ENCODE measurements around the gene LZTS3. TPM values are rescaled to one million over a fixed set of nuclear protein-coding genes. Genes with fewer than 3 reads are reported as not detected.
"Not testable (repeated sequence)": the region's sequence is repeated elsewhere in the genome, so short reads cannot be mapped to it uniquely, and the experiment has no call there.

LZTS3 gene
- polyA plus RNA-seq, 3 donors from 2014 or later, result not detected

- no peaks in the 10 kb centered on the region for H3K36me3 Mint-ChIP-seq
- H3K4me1 Mint-ChIP-seq, result no peaks in the 10 kb centered on the region
- no peaks in the 10 kb centered on the region for H3K27me3 Mint-ChIP-seq (ENCODE audit: low read depth in 3 of 3)
- H3K4me3 Mint-ChIP-seq, result no peak overlapping the region
- no peaks in the 10 kb centered on the region for H3K9me3 Mint-ChIP-seq
- DNase-seq, result no peak
- peak overlapping the region in 1 of 6 donors; percentile 26 for H3K27ac Mint-ChIP-seq
Observed at GRCh38 chr20:3183896-3184612, 10.7 kb upstream of the LZTS3 start.

GRCh38 chr20:3182429-3182828 is 9.1 kb upstream of the LZTS3 start:
- DNase-seq; H3K36me3 Mint-ChIP-seq; H3K4me3 Mint-ChIP-seq; H3K27me3 Mint-ChIP-seq (ENCODE audit: low read depth in 3 of 3); H3K27ac Mint-ChIP-seq; H3K9me3 Mint-ChIP-seq; H3K4me1 Mint-ChIP-seq: not testable (repeated sequence)

DNA sequence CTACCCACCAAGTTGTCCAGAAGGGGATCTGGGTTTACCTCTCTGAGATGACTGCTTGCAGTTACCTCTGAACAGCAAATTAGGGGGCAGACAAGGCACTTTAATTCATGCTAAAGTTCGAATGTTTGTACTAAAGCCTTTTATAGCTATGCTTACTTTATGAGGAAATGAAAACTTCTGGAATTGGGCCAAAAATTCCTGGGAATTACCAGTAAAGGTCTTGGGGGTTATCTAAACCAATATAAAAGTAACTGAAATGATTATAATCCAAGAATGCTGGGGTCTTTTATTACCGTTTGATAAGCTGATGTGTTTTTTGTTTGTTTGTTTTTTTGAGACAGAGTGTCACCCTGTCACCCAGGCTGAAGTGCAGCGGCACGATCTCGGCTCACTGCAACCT is 7.9 kb upstream of the LZTS3 start:
- H3K4me3 Mint-ChIP-seq, result no peak overlapping the region
- H3K4me1 Mint-ChIP-seq, result no peaks in the 10 kb centered on the region
- H3K27ac Mint-ChIP-seq, result no peak overlapping the region
- no peaks in the 10 kb centered on the region for H3K36me3 Mint-ChIP-seq
- peaks cover 0 to 4% (median 2%) of the 10 kb centered on the region in 3 donors for H3K27me3 Mint-ChIP-seq (ENCODE audit: low read depth in 3 of 3)
- no peaks in the 10 kb centered on the region for H3K9me3 Mint-ChIP-seq
- no peak for DNase-seq

DNA sequence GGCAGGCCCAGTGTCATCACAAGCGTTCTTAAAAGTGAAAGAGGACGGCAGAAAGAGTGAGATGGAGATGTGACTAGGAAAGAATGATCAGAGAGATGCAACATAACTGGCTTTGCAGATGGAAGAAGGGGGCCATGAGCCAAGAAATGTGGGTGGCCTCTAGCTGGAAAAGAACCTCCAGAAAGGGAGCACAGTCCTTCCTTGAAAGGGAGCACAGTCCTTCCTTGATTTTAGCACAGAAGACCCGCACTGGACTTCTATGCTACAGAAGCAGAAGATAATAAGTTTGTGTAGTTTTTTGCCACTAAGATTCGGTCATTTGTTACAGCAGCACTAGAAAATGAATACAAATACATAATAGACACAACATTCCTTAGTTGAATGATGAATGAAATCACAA is 7.0 kb upstream of the LZTS3 start:
- H3K27ac Mint-ChIP-seq, result no peak overlapping the region
- H3K9me3 Mint-ChIP-seq, result no peaks in the 10 kb centered on the region
- H3K4me1 Mint-ChIP-seq, result no peaks in the 10 kb centered on the region
- no peaks in the 10 kb centered on the region for H3K36me3 Mint-ChIP-seq
- no peak overlapping the region for H3K4me3 Mint-ChIP-seq
- no peak for DNase-seq
- peaks cover 2 to 8% (median 2%) of the 10 kb centered on the region in 3 donors for H3K27me3 Mint-ChIP-seq (ENCODE audit: low read depth in 3 of 3)

DNA sequence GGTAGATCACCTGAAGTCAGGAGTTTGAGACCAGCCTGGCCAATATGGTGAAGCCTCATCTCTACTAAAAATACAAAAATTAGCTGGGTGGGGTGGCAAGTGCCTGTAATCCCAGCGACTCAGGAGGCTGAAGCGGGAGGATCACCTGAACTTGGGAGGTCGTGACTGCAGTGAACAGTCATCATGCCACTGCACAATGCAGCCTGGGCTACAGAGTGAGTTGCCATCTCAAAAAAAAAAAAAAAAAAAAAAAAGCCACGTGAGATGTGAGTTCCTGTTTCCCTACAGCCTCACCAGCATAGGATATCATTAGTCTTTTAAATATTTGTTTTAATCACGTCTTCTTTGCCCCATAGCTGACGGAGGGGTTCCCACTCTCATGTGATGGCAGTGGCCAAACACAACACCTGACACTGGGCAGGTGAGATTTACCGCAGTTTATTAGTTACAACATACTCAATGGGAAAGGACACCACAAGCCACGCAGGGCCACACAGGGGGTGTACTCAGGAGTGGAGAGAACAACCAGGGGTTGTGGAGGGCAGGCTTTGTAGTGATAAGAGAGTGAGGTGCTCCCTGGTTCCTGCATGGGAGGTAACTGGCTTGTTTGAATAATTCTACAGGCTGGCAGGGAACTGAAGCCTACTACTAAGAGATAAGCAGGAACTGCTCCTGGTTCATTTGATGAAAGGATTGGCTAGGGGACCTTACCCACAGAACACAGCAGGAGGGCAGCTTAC is 4.6 kb upstream of the LZTS3 start:
- DNase-seq, result no peak
- Mint-ChIP-seq H3K4me1 (peaks cover 11 to 14% of the 10 kb centered on the region in 2 donors), H3K27me3 (ENCODE audit: low read depth in 3 of 3) (peaks cover 7 to 17% (median 8%) of the 10 kb centered on the region in 3 donors), H3K4me3 (no peak overlapping the region), H3K36me3 (no peaks in the 10 kb centered on the region), H3K27ac (no peak overlapping the region), H3K9me3 (no peaks in the 10 kb centered on the region)

DNA sequence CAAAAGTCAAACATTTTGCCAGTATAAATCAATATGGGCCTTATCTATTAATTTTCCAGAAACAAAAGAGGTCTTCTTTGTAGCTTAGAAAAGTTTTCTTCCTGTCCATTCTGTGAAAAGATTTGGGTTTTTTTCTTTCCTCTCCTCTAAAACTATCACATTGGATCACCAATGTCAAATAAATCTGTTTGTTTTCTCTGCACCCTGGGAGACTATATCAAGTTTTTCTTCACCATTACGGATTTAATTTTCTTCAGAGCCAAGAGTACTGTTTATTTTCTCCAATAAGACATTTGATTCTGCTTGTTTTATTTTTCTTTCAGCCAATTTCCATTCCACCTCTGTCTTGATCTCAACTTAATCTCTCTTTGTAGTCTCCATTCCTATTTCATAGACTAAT is 1.9 kb upstream of the LZTS3 start:
- H3K27me3 Mint-ChIP-seq (ENCODE audit: low read depth in 3 of 3), result peaks cover 17 to 21% (median 18%) of the 10 kb centered on the region in 3 donors
- H3K27ac Mint-ChIP-seq, result no peak overlapping the region
- H3K4me1 Mint-ChIP-seq, result peaks cover 11 to 17% of the 10 kb centered on the region in 2 donors
- DNase-seq, result no peak
- no peaks in the 10 kb centered on the region for H3K9me3 Mint-ChIP-seq
- H3K36me3 Mint-ChIP-seq, result no peaks in the 10 kb centered on the region
- H3K4me3 Mint-ChIP-seq, result peak overlapping the region in 3 of 5 donors; percentile 6 to 81 (median 60)

- no peaks in the 10 kb centered on the region for H3K9me3 Mint-ChIP-seq
- no peaks in the 10 kb centered on the region for H3K36me3 Mint-ChIP-seq
- peaks cover 11 to 17% of the 10 kb centered on the region in 2 donors for H3K4me1 Mint-ChIP-seq
- peak overlapping the region; percentile 71 to 85 (median 81) for H3K4me3 Mint-ChIP-seq
- peaks cover 19 to 21% (median 21%) of the 10 kb centered on the region in 3 donors for H3K27me3 Mint-ChIP-seq (ENCODE audit: low read depth in 3 of 3)
- DNase-seq, result peak in 1 of 3 donors; percentile 8
- H3K27ac Mint-ChIP-seq, result peak overlapping the region in 1 of 6 donors; percentile 21
Observed at GRCh38 chr20:3174442-3175261, 1.3 kb upstream of the LZTS3 start.

GRCh38 chr20:3173610-3174441 is 477 bp upstream of the LZTS3 start:
- peaks cover 11 to 17% of the 10 kb centered on the region in 2 donors for H3K4me1 Mint-ChIP-seq
- H3K9me3 Mint-ChIP-seq, result no peaks in the 10 kb centered on the region
- peaks cover 0 to 5% (median 0%) of the 10 kb centered on the region in 3 donors for H3K36me3 Mint-ChIP-seq
- H3K27ac Mint-ChIP-seq, result peak overlapping the region in 1 of 6 donors; percentile 21
- peak overlapping the region; percentile 71 to 85 (median 81) for H3K4me3 Mint-ChIP-seq
- DNase-seq, result peak; percentile 82 to 86 (median 83)
- peaks cover 19 to 24% (median 21%) of the 10 kb centered on the region in 3 donors for H3K27me3 Mint-ChIP-seq (ENCODE audit: low read depth in 3 of 3)

DNA sequence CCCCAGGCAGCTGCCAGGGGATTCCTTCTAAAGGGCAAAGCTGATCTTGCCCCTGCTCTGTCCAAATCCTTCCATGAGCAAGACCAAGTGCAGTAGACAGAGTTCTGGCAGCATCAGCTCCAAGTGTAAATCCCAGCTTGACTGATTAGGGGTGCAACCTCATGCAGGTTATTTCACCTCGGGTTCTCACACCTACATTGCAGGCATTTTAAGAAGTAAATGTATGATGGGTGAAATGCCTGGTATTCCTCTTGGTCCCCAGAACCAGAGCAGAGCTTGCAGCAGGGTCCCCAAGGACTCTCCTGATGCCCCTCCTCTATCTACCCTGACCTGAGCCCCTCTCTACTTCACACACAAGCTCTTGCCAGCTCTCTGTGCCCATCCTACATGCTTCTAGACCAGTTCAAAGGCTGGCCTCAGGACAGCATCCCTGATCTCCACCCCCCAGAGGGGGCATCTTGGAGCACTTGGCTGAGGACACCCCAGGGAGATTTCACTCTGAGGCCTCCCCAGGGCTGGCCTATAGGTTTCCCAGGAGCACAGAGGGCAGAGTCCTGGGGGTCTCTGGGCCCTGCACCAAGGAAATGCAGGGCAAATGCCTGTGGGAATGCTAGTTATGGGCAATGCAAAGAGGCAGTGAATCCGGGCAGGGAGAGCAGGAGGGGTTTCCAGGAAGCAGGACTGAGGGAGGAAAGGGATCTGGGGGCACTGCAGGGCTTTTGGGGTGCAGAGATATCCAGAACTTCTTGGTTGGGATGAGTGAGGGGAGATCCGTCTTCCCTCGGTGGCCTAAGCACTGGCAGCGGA is 1.0 kb downstream of the LZTS3 start:
- Mint-ChIP-seq H3K4me3 (peak overlapping the region; percentile 74 to 87 (median 83)), H3K27ac (peak overlapping the region in 4 of 6 donors; percentile 32 to 87 (median 53)), H3K4me1 (peaks cover 11 to 17% of the 10 kb centered on the region in 2 donors), H3K27me3 (ENCODE audit: low read depth in 3 of 3) (peaks cover 18 to 25% (median 22%) of the 10 kb centered on the region in 3 donors), H3K36me3 (peaks cover 0 to 5% (median 0%) of the 10 kb centered on the region in 3 donors), H3K9me3 (no peaks in the 10 kb centered on the region)
- DNase-seq, result no peak

- DNase-seq, result no peak
- peak overlapping the region; percentile 74 to 87 (median 83) for H3K4me3 Mint-ChIP-seq
- H3K27ac Mint-ChIP-seq, result peak overlapping the region in 1 of 6 donors; percentile 66
- H3K27me3 Mint-ChIP-seq (ENCODE audit: low read depth in 3 of 3), result peaks cover 19 to 25% (median 22%) of the 10 kb centered on the region in 3 donors
- H3K36me3 Mint-ChIP-seq, result peaks cover 0 to 5% (median 0%) of the 10 kb centered on the region in 3 donors
- H3K4me1 Mint-ChIP-seq, result peaks cover 11 to 17% of the 10 kb centered on the region in 2 donors
- H3K9me3 Mint-ChIP-seq, result no peaks in the 10 kb centered on the region
Observed at GRCh38 chr20:3171391-3172125, 1.8 kb downstream of the LZTS3 start.

DNA sequence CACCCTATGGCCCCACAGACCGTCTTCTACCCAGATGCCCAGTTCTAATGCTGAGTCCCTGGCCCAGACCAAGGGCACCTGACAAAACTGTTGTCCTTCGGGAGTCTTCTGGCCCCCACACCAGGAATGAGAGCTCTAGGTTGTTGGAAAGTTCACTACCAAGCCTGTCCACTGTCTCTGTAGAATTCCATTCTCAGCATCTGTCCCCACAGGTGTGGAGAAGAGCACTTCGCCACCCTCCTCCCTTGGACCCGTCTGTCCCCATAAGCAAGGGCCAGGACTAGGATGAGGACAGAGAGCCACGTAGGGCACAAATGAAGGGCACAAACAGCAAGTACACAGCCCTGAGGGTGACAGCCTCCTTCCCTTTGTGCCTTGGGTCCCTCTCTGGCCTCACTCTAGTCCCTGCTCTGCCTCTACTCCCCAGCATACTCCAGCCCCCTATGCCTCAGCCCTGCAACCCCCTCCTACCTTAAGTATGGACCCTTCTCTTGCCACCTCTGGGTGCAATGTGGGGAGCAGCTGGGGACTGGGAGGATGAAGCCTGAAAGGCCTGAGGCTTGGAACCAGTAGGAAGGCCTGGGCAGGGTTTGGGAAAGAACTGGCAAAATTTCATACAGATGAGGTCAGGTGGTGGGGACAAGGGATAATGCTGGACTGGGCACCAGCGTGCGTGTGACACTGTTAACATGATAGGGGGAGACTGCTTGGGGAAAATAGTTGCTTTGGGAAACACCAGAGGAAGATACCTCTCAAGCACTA is 4.3 kb downstream of the LZTS3 start:
- H3K4me3 Mint-ChIP-seq, result no peak overlapping the region
- no peak for DNase-seq
- H3K4me1 Mint-ChIP-seq, result peaks cover 0 to 8% of the 10 kb centered on the region in 2 donors
- peaks cover 14 to 19% (median 18%) of the 10 kb centered on the region in 3 donors for H3K27me3 Mint-ChIP-seq (ENCODE audit: low read depth in 3 of 3)
- peaks cover 0 to 5% (median 0%) of the 10 kb centered on the region in 3 donors for H3K36me3 Mint-ChIP-seq
- H3K27ac Mint-ChIP-seq, result no peak overlapping the region
- H3K9me3 Mint-ChIP-seq, result no peaks in the 10 kb centered on the region
